ENCODE measurements around the gene RNF168. TPM values are rescaled to one million over a fixed set of nuclear protein-coding genes. Genes with fewer than 3 reads are reported as not detected.
"Not testable (repeated sequence)": the region's sequence is repeated elsewhere in the genome, so short reads cannot be mapped to it uniquely, and the experiment has no call there.

RNF168 gene
- total RNA-seq, 1 donor from 2014 or later, result 32.0 TPM

DNA sequence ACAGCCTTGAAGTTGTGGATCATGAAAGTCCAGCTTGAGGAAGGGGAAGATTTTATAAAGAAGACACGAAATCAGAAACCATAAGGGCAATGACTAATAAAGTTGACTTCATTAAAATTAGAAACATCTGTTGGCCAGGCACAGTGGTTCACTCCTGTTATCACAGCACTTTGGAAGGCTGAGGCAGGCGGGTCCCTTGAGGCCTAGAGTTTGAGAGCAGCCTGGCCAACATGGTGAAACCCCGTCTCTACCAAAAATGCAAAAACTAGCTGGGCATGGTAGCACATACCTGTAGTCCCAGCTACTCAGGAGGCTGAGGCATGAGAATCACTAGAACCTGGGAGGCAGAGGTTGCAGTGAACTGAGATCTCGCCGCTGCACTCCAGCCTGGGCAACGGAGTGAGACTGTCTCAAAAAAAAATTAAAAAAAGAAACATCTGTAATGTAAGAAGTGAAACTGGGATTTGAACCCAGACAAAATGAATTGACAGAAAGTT, 63.5 kb downstream of the RNF168 start:
- no peak for DNase-seq (ENCODE audit: low spot score)
- no peaks in the 10 kb centered on the region for H3K27me3 Mint-ChIP-seq (ENCODE audit: unreplicated experiment)
- H3K27ac Mint-ChIP-seq (ENCODE audit: unreplicated experiment), result no peak overlapping the region
- H3K4me1 Mint-ChIP-seq (ENCODE audit: unreplicated experiment), result no peaks in the 10 kb centered on the region
- H3K9me3 Mint-ChIP-seq (ENCODE audit: unreplicated experiment), result no peaks in the 10 kb centered on the region
- TF ChIP-seq, protein P1, sequence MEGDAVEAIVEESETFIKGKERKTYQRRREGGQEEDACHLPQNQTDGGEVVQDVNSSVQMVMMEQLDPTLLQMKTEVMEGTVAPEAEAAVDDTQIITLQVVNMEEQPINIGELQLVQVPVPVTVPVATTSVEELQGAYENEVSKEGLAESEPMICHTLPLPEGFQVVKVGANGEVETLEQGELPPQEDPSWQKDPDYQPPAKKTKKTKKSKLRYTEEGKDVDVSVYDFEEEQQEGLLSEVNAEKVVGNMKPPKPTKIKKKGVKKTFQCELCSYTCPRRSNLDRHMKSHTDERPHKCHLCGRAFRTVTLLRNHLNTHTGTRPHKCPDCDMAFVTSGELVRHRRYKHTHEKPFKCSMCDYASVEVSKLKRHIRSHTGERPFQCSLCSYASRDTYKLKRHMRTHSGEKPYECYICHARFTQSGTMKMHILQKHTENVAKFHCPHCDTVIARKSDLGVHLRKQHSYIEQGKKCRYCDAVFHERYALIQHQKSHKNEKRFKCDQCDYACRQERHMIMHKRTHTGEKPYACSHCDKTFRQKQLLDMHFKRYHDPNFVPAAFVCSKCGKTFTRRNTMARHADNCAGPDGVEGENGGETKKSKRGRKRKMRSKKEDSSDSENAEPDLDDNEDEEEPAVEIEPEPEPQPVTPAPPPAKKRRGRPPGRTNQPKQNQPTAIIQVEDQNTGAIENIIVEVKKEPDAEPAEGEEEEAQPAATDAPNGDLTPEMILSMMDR (IDR thresholded peaks at IDR 0.05; ENCODE audit: unreplicated experiment), result no peak
- H3K36me3 Mint-ChIP-seq (ENCODE audit: low read depth, unreplicated experiment), result no peaks in the 10 kb centered on the region
- H3K4me3 Mint-ChIP-seq (ENCODE audit: unreplicated experiment), result no peak overlapping the region

DNA sequence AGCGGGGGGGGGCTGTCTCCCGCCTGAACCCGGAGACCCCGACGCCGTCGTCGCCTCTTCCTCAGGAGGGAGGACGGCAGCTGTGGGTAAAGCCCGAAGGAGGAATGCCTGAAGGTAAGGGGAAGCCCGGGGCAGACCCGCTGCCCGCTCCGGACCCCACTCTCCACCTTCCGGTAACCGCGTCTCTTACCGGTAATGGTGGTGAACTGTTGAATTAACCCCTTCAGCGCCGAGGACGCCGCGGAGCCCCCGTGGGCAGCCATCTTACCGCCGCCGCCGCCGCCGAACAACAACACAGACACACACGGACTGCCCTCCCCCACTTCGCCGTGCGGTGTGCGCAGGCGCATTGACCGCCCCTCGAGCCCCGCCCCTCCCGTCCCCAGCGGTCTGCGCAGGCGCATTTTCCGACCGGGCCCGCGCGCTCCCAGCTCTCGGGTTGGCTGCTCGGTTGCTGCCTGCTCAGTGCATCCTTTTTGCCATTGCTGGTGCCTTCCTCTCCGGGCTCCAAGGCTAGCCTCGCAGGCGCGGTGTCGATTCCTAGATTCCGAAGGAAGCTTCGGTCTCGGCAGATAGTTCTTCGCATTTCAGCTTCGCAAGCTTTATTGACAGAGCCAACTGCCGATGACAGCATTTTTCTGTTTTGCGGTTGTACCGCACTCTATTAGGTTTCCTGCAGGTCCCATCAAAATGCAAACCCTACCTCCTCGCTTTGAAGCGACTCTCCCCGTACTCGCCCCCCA, 71.3 kb downstream of the RNF168 start, which contains the start of gene UBXN7:
UBXN7 (minus strand) TSS at position 291 of the 743 bp plus-strand sequence; CDS start at position 263, 28 bp downstream.
- TF ChIP-seq, protein P1 (IDR thresholded peaks at IDR 0.05; ENCODE audit: unreplicated experiment), result no peak
- H3K9me3 Mint-ChIP-seq (ENCODE audit: unreplicated experiment), result no peaks in the 10 kb centered on the region
- peak within 1 kb of the TSS; percentile 94 for H3K4me3 Mint-ChIP-seq (ENCODE audit: unreplicated experiment)
- H3K36me3 Mint-ChIP-seq (ENCODE audit: low read depth, unreplicated experiment), result no peaks in the 10 kb centered on the region
- peak within 1 kb of the TSS; percentile 89 for H3K27ac Mint-ChIP-seq (ENCODE audit: unreplicated experiment)
- peaks cover 15% of the 10 kb centered on the region for H3K4me1 Mint-ChIP-seq (ENCODE audit: unreplicated experiment)
- peaks cover 5% of the 10 kb centered on the region for H3K27me3 Mint-ChIP-seq (ENCODE audit: unreplicated experiment)
- peak; percentile 99 for DNase-seq (ENCODE audit: low spot score)

DNA sequence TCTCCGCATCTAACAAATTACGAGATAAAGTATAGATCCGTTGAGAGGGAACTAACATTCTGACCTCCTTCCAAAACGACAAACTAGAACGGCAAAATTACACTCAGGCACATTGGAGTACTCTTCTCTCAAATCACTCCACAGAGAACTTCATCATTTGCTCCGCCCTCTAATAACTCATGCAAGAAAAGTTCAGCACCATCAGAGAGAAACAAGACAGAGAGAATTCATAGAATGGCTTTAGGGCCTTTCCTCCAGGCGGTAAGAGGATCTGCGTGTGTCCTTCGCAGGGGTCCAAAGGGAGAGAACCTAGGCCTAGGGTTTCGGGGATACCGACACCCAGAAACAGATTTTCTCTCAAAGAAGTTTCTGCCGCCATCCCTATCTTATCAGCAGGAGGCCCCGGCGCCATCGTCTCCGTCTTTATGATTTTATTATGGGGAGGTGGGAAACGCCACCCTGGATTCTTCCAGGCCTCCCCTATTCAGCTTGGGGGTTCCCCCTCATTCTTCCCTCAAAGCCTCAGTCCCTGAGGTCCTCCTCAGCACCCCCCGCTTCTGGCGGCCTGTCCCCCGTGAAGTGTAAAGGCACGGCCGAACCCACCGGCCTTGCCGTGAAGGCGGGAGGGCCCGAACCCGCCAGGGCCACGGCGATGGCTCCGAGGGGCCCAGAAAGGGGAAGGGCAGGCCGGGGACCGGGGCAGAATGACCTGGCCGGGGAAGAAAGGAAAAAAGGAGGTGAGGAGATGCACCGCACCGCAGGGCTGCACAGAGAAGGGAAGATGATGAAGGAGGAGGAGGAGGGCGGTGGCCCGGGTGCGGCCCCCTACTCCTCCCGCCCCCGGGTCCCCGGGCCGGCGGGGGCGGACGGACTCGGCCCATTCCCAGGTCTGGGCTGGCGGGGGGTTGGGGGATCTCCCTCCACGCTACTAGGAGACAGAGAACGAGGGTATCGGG, 72.1 kb downstream of the RNF168 start:
- Mint-ChIP-seq H3K9me3 (ENCODE audit: unreplicated experiment) (no peaks in the 10 kb centered on the region), H3K4me1 (ENCODE audit: unreplicated experiment) (peaks cover 15% of the 10 kb centered on the region), H3K36me3 (ENCODE audit: low read depth, unreplicated experiment) (no peaks in the 10 kb centered on the region), H3K27ac (ENCODE audit: unreplicated experiment) (peak overlapping the region; percentile 83), H3K27me3 (ENCODE audit: unreplicated experiment) (peaks cover 5% of the 10 kb centered on the region), H3K4me3 (ENCODE audit: unreplicated experiment) (peak overlapping the region; percentile 94)
- TF ChIP-seq, protein P1 (IDR thresholded peaks at IDR 0.05; ENCODE audit: unreplicated experiment), result no peak
- DNase-seq (ENCODE audit: low spot score), result peak; percentile 36

DNA sequence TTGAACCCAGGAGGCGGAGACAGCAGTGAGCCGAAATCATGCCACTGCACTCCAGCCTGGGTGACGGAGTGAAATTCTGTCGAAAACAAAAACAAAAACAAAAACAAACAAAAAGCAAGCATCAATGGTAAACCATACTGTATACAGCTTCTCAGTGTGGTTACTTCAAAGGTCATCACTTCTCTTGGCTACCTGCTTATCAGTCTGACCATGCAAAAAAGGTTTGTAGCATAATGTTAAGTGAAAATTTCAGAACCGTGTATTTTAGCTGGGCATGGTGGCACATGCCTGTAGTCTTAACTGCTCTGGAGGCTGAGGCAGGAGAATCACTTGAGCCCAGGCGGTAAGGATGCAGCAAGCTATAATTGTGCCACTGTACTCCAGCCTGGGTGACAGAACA, 75.5 kb downstream of the RNF168 start:
- H3K9me3 Mint-ChIP-seq (ENCODE audit: unreplicated experiment), result no peaks in the 10 kb centered on the region
- H3K4me1 Mint-ChIP-seq (ENCODE audit: unreplicated experiment), result peaks cover 12% of the 10 kb centered on the region
- no peak overlapping the region for H3K27ac Mint-ChIP-seq (ENCODE audit: unreplicated experiment)
- H3K36me3 Mint-ChIP-seq (ENCODE audit: low read depth, unreplicated experiment), result no peaks in the 10 kb centered on the region
- H3K27me3 Mint-ChIP-seq (ENCODE audit: unreplicated experiment), result peaks cover 5% of the 10 kb centered on the region
- H3K4me3 Mint-ChIP-seq (ENCODE audit: unreplicated experiment), result no peak overlapping the region
- no peak for DNase-seq (ENCODE audit: low spot score)
- TF ChIP-seq, protein P1 (IDR thresholded peaks at IDR 0.05; ENCODE audit: unreplicated experiment), result no peak

DNA sequence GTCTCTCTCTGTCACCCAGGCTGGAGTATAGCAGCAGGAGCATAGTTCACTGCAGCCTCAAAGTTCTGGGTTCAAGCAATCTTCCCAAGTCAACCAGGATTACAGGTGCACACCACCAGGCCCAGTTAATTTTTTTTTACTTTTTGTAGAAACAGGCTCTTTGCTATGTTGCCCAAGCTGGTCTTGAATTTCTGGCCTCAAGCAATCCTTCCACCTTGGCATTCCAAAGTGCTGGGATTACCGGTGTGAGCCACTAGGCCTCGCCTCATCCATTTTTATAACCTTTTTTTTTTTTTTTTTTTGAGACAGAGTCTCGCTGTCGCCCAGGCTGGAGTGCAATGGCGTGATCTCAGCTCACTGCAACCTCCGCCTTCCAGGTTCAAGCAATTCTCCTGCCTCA, 79.1 kb downstream of the RNF168 start:
- not testable (repeated sequence) for H3K36me3 Mint-ChIP-seq (ENCODE audit: low read depth, unreplicated experiment); H3K4me1 Mint-ChIP-seq (ENCODE audit: unreplicated experiment)

More for the DNA sequence above, 79.1 kb downstream of the RNF168 start:
- not testable (repeated sequence) for H3K4me3 Mint-ChIP-seq (ENCODE audit: unreplicated experiment); H3K9me3 Mint-ChIP-seq (ENCODE audit: unreplicated experiment); H3K27me3 Mint-ChIP-seq (ENCODE audit: unreplicated experiment); H3K27ac Mint-ChIP-seq (ENCODE audit: unreplicated experiment); DNase-seq (ENCODE audit: low spot score)

All from endothelial cell (in vitro differentiated cells).